Measurements from ENCODE around the gene ZNF18. TPM values are rescaled to one million over a fixed set of nuclear protein-coding genes. Genes with fewer than 3 reads are reported as not detected.

Gene ZNF18, protein sequence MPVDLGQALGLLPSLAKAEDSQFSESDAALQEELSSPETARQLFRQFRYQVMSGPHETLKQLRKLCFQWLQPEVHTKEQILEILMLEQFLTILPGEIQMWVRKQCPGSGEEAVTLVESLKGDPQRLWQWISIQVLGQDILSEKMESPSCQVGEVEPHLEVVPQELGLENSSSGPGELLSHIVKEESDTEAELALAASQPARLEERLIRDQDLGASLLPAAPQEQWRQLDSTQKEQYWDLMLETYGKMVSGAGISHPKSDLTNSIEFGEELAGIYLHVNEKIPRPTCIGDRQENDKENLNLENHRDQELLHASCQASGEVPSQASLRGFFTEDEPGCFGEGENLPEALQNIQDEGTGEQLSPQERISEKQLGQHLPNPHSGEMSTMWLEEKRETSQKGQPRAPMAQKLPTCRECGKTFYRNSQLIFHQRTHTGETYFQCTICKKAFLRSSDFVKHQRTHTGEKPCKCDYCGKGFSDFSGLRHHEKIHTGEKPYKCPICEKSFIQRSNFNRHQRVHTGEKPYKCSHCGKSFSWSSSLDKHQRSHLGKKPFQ
- 6.6 and 8.4 TPM in 2 replicates for total RNA-seq

DNA sequence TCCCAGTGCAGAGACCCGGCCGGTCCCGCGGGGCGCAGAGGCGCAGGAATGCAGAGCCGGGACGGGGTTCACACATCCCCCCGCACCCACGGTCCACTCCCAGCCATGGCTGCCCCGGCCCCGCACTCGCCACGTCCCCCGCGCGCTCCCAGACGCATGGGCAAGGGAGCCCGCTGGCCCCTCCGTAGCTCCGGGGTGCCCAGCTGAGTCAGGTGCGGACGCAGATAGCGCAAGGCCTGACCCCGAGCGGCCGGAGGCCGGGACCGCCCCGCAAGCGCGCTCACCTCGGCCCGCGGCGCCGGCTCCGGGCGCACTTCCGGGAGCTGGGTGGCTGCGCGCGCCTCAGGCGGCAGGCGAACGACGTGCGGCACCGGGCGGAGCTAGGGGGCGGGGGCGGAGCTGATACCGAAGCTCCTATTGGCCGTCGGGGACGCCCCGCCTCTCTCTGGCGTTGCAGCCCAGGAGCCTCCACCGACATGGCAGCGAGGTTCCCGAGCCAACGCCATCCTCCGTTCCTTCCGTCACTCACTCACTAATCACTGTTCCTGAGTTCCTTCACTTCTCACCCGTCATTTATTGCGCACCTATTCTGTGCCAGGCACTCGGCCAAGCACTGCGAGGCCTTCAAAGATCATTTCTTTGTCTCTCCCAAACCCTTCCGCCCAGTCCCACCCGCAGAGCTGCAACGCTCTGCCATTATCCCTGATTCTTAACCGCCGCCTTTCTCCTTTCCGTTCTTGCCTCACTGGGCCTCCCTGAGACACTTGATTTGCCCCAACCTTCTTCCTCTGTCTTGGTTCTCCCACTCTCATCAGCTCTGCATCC lies at the start of gene ZNF18:
TSS of gene ZNF18 (minus strand) at position 329 of the 825 bp plus-strand sequence. CDS start 4,646 bp downstream, outside the sequence.

DNA sequence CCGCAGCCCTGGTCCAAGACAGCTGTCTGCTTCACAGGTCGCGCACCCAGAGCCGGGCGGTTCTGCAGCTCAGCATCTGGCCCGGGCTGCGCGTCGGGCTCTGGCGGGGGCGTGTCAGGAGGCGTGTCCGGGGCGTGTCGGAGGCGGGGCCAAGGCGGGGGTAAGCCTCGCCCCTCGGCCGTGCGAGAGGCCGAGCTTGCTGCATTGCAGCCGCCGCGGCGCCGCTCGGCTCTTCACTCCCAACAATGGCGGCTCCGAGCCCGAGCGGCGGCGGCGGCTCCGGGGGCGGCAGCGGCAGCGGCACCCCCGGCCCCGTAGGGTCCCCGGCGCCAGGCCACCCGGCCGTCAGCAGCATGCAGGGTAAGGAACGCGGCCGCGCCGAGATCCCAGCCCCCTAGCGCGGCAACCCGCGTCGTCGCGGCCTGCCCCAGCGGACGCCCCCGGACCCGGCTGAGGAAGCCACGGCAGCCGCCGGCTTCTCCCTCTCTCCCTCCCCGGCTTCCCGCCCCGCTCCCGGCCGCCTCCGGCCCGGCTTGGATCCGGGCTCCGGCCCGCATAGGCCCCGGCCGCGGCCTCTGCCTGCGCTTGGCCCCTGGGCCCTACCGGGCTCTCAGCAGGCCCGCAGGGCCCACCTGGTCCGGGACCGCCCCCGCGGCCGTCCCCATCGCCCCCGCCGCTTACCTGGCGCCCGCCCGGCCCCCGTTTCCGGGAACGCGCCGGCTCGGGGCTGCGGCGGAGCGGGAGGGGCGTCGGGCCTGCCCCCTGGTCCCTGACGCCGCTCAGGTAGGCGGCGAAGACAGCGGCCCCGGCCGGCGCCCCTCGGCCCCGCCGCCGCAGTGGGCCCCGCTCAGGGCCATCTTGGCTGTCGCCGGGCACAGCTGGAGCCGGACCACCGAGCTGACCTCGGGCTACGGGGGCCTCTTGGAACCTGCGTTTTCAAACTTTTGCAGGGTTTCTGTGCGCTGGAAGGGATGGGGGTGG lies 23.7 kb upstream of the ZNF18 start, which contains the start of gene MAP2K4:
TSS of gene MAP2K4 (plus strand) at position 236 of the 981 bp plus-strand sequence. CDS start at position 246, 10 bp downstream.

Other genes with a start within 250 kb of the ZNF18 start
- gene MAP2K4, start 23.4 kb upstream of the ZNF18 start, total RNA-seq, result 18.2 and 21.2 TPM in 2 replicates